HG03439 (cell line): ENCODE data around the gene CDKL2.
A peak's percentile ranks its signal among the peaks of the same experiment; 100 is the strongest.
"Not testable (repeated sequence)": the region's sequence is repeated elsewhere in the genome, so short reads cannot be mapped to it uniquely, and the experiment has no call there.

Experiments used
- ATAC-seq: cut with Tn5 transposase; IDR thresholded peaks from one replicate; pipeline ENCODE4 v1.9.1; 2021; ENCODE audit warnings: mild to moderate bottlenecking, moderate library complexity; ENCODE audit not compliant: unreplicated experiment

Gene CDKL2

GRCh38 chr4:75555294-75556164, 74.8 kb downstream of the CDKL2 start, which contains the start of gene ODAPH:
Gene ODAPH, plus strand, starts transcription at chr4:75556066. Its CDS starts 17 bp downstream, at chr4:75556083.
- peak; percentile 99 for ATAC-seq

- no peak for ATAC-seq
Observed at GRCh38 chr4:75552452-75552851, 77.9 kb downstream of the CDKL2 start.

- no peak for ATAC-seq
Observed at GRCh38 chr4:75549019-75549418, 81.3 kb downstream of the CDKL2 start.

- ATAC-seq, result no peak
Observed at GRCh38 chr4:75547647-75548387, 82.5 kb downstream of the CDKL2 start.

- no peak for ATAC-seq
Observed at GRCh38 chr4:75545526-75545925, 84.8 kb downstream of the CDKL2 start.

- ATAC-seq, result no peak
Observed at GRCh38 chr4:75544870-75545269, 85.5 kb downstream of the CDKL2 start.

GRCh38 chr4:75544220-75544619, 86.1 kb downstream of the CDKL2 start:
- ATAC-seq, result not testable (repeated sequence)

GRCh38 chr4:75542824-75543223, 87.5 kb downstream of the CDKL2 start:
- ATAC-seq, result no peak

- ATAC-seq, result not testable (repeated sequence)
Observed at GRCh38 chr4:75537308-75537707, 93.0 kb downstream of the CDKL2 start.

GRCh38 chr4:75533926-75534325, 96.4 kb downstream of the CDKL2 start:
- not testable (repeated sequence) for ATAC-seq

GRCh38 chr4:75533339-75533887, 96.9 kb downstream of the CDKL2 start:
- not testable (repeated sequence) for ATAC-seq

- not testable (repeated sequence) for ATAC-seq
Observed at GRCh38 chr4:75531536-75532143, 98.7 kb downstream of the CDKL2 start.

GRCh38 chr4:75530556-75531322, 99.6 kb downstream of the CDKL2 start:
- no peak for ATAC-seq
